GM19395 (cell line): ENCODE results near the gene TMEM108.

Experiments
- ATAC-seq: cut with Tn5 transposase; IDR thresholded peaks from one replicate; pipeline ENCODE4 v1.9.1; 2021; ENCODE audit warnings: mild to moderate bottlenecking, moderate library complexity; ENCODE audit not compliant: unreplicated experiment

The TMEM108 gene

DNA sequence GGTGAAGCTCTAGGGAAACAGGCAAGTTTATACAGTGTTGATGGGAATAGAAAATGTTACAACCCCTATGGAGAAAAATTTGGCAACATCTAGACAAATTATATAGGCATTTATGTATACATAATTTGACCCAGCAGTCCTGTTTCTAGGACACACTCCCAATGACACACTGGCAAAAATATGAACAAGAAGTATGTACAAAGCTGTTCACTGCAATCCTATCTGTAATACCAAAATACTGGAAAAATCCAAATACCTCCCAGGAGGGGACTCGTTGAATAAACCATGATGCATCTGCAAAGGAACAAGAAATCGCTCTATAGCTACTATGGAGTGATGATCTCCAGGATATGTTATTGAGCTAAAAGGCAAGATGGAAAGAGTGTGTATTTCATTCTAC lies 370.2 kb downstream of the TMEM108 start:
- ATAC-seq = no peak

DNA sequence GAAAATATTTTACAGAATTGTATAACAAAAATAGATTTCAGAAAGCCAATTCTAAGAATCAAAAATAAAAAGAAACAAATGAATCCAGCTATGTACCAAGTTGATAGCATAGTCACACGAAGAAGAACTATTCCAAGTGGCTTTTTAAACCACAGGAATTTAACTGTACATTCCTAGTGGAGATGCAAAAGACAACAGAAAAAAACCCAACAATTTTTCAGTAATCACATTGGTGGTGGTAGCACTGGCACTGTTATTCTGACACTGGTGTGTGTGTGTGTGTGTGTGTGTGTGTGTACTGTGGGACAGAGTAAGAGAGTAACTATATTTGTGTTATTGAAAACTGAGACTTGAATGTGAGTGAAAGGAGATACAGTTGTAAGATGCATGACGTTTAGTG lies 370.8 kb downstream of the TMEM108 start:
- ATAC-seq = no peak

DNA sequence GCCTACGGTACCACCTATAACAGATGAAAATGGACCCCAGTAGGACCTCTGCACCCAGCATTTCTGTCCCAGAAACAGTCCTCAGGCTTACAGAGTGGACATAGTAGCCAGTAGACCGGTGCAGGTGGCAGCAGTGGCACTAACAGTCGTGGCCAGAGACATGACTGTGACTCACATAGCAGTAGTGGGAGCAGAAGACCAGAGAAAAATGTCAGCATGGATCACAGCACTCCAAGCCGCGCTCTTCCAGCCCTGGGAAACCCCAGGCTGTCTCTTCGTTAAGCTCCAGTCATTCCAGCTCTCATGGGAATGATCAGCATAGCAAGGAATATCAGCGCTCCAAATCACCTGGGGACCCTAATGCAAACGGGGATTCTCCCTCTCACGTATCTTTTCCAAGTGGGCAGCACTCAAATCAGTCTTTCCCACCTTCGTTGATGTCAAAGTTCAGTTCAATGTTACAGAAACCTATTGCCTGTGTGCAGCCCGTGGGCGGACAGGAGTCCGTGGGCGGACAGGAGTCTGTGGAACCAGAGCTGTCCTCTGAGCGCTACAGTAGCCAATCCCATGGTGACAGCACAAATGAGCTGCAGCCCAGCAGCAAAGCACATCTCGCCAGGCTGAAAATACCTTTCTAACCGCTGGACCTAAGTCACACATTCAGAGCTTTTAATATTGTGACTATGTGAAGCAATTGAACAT lies 372.2 kb downstream of the TMEM108 start:
- ATAC-seq = no peak

DNA sequence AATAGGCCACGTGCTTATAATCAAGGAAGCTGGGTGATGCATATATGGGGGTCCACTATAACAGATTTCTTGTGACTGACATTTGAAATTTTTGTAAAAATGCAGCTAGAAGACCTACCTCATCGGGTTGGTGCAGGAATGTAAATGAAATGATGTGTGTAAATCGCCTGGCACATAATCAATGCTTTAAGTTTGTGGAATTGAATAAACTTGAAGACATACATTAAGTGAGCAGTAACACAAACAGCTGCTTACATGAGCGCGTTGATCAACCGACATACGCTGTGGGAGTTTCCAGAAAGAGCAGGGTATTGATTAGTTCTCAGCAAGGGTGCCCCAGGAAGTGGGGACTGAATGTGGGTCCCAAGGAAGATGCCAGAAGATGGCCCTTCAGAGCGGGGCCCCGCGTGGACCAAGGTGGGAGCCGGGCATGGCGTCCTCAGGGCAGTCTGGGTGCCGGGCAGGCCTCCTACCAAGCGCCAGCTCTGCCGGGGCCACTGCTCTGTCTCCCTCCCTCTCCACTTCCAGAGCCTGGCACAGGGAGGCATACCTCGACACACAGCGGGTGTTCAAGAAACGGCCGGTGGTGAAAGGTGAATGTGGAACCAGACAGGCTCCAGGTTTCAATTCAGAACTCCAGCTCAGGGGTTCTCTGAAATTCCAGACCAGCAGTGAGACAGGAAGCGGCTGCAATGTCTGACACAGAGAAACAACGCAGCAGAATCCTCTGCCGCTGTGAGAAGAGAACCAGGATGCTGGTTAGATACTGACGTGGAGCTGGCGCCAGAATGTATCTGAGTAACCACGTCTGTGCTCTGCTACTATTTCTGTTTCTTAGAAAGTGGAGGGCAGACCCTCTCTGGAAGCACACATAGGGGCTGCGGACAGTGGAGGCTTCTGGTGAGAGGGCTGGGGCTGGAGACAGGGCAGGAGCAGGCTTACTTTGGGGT lies 374.3 kb downstream of the TMEM108 start:
- ATAC-seq = no peak

DNA sequence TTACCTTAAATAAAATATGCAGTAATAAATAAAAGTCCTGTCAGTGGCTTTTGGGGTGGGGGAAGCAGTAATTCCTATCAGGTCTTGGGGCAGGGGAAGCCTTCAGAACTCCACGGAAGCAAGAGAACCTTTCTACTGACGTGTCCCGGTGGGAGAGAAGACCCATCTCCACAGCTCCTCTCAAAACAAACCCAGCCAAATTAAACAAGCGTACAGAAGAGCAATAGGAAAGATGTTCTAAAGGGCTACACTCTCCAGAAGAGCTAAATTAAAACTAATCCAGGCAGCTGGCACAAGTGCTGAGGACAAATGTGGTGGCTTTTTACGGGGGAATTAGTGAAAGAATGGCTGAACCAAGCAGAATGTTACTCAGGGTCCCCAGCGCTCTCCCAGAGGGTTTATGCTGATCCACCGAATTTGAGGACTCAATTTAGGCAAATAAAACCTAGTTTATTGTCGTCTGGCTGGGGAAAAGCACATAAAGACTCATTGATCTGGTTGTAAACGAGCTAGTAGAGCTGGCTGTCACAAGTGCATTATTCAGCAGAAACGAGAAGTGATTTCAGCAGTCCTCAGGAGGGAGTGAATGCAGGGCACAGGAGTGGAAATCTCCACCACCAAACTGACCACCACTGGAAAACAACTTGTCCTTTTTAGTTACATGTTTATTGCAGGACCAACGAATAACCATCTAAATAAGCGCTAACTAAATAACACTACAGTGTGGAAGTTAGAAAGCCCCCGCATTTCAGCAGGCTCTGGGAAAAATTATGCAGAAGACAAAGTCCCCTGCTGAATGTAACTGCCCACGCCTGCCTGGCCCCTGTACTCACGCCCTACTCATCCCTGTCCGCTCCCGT lies 375.2 kb downstream of the TMEM108 start:
- ATAC-seq = no peak

DNA sequence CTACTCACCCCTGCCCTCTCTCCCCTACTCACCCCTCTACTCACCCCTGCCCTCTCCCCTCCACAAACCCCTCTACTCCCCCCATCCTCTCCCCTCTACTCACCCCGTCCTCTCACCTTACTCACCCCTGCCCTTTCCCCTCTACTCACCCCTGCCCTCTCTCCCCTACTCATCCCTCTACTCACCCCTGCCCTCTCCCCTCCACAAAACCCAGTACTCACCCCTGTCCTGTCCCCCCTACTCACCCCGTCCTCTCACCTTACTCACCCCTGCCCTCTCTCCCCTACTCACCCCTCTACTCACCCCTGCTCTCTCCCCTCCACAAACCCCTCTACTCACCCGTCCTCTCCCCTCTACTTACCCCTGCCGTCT lies 375.8 kb downstream of the TMEM108 start:
- no peak for ATAC-seq

DNA sequence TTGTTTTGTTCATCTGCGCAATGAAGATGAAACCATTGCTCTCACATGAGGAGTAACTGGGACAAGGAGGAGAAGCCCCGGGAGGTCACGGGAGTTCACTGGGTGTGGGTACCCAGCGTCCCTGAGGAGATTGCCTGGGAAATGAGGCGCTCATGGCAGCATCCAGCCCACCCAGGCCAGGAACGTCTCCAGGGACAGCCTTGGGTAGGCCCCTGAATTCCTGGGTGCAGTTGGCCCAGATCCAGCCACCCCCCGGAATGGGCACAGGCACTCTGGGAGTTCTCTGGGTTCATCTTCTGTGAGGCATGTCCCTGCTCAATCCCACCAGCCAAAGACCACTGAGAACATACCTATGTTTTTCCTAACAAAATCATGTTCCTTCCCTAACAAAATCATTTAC lies 380.2 kb downstream of the TMEM108 start:
- ATAC-seq = no peak

DNA sequence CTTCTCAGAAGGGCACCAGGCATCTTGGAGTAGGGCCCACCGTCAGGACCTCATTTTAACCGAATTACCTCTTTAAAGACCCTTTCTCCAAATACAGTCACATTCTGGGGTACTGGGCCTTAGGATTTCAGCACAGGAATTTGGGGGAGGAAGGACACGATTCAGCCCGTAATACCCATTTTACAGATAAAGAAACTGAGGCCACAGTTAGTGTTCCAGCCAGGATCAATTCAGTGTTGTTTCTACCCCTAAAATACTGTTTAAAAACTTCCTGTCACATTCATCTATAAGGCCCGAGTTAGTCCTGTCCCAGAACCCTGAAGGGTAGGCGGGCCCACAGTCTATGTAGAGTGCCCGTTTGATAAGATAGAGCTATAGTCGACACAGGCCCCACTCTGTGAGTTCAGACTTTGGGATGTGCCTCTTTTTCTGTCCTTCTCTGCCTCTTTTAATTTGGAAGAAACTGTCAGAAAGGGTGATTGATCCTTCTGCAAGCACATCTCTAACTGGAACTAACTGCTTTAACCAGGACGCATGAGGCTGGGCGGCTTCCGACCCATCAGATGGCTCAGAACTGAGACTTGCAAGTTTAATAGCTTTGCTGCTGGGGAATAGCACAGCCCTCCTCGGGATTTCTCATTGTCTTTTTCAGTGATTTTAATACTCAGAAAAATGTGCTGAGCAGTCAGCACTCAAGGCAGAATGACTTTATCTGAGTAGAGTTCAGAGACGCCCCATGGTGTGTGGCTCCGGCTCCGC lies 381.1 kb downstream of the TMEM108 start:
- no peak for ATAC-seq

DNA sequence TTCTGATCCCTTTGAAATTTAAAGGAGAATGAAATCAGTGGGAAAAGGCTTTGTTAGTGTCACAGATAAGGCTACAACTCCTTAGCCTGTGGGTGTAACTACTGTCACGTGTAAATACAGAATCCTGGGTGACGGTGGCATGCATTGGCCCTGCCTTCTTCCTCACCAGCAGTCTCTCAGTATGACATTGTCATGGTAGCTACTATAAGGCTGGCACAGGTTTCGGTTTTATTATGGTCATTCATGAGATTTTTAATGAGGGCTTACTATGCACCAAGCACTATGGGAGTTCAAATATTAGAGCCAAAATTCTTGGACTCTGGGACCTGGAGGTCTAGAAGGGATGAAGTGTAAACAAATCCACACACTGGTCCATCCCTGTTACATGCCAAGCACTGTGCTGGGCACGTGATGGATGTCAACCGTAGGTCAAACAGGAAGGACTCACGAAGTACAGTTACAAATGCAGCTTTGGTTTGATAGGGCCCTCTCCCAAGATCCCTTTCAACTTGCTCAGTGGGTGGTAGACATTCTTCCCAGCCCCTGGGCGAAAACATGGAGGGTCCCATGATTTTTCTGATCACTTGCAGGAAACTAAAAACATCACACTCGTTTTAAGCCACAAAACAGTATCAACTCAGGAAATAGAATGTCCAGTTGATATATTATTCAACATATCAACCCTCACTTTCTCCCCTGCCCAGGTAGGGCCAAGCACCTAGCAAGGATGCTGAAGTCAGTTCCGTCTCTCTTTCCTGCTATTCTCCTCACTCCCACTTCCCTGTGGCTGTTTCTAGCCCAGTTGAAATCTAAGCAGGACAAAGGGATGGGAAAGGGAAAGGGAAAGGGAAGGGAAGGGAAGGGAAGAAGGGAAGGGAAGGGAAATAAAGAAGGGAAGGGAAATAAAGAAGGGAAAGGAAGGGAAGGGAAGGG lies 387.0 kb downstream of the TMEM108 start:
- ATAC-seq = no peak

DNA sequence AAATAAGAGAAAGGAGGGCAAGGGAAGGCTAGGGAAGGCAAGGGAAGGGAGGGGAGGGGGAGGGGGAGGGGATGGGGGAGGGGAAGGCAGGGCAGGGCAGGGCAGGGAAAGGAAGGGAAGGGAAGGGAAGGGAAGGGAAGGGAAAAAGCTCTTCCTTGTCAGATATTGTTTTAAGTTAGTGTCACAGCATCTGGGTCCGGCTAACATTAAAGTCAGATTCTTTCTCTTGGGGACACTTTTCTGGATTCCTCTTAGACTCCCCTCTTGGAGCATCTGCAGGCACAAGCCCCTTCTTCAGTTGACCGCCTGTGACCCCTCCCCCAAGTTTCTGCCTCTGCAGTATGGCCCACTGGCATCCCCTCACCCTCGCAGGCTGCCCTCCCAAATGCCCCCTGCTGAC lies 387.7 kb downstream of the TMEM108 start:
- no peak for ATAC-seq

DNA sequence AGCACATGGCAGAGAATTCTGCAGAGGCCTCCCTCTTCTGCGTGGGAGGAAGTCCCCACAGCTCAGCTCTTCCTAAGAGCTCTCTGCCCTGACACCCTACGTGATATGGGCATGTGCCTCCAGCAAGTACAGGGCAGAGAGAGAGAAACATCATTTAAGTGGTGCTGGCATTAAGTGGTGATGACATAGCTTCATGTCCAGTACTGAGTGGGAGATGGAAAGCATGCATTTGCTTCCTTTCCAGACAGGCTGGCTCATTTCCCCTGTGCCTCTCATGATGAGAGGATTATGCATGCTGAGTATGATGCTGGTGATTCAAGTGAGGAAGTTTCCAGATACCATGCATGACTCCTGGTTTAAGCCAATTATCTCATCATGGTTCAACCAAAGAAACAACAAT lies 388.5 kb downstream of the TMEM108 start:
- ATAC-seq = no peak

DNA sequence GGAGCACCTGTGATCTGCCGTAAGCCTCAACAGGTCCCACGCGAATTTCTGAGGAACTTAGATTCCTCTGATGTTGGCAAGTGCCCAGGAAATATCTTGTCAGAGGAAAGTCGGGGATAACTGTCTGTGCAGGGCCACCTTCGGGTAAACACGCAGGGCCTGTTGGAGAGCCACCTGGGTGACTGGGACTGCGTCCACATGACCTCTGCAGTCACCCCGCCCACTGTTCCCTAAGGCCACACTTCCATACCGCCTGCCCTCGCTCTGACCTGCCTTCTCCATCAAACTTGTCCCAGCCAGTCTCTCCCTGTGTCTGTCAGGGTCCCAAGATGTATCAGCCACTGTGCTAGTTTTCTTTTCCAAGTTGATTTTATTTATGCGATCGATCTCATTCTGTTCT lies 390.4 kb downstream of the TMEM108 start:
- no peak for ATAC-seq

DNA sequence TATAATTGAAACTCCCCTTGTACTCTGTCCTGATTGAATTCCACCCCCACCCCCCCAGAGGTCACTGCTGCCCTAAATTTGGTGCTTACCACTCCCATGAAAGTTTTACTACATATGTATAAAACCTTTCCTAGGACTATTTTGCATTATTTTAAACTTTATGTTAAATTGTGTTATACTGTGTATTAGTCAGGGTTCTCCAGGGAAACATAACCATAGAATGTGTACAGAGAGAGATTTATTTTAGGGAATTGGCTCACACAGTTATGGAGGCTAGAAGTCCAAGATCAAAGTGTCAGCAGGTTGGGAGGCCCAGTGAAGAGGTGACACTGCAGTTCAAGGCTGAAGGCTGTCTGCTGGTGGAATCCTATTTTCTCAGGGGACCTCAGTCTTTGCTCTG lies 390.9 kb downstream of the TMEM108 start:
- no peak for ATAC-seq

DNA sequence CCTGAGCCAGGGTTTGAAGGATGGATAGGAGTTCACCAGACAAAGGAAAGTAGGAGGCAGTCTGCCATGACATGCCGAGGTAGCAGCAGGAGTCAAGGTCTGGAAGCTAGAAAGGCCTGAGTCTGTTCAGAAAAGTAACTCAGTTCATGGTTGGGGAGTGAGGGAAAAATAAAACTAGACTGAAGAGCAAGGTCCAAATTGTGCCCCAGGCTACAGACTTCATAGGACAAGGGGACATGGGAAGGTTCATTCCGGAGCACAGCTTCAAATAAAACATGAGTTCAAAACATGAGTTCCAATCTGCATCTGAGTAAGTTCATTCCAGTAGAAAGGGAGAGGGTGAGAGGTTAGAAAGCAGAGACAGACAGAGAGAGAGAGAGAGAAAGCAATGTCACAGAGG lies 401.4 kb downstream of the TMEM108 start:
- ATAC-seq = no peak

DNA sequence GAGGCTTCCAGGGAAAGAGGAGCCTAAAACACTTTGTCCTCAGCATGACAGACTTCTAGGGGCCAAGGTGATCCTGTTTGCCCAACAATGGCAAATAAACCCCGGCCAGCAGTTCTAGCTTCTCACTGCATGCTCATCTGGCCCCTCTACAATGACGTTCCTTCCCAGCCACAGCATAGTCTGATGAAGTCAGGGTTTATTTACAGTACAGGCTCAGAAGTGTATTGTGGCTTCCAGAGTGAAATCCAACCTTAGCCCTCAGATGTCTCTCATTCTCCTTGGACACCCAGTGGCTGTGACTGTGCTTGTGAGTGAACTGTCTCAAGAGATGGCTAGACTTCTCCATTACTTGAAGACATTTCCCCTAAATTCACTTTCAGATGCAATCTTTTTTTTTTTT lies 402.5 kb downstream of the TMEM108 start:
- no peak for ATAC-seq

DNA sequence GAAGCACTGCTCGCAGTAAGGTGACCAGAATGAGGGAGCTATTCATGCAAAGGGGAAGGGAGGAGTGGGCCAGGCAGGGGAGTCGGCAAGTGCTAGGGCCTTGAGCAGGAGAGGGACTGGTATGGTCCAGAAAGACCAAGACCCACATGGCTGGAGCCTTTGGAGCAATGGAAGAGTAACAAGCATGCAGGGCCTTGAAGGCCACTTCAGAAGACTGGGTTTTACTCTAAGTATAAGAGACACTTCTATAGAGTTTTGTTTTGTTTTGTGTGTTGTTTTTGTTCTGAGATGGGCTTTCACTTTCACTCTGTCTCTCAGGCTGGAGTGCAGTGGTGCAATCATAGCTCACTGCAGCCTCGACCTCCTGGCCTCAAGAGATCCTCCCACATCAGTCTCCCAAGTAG lies 403.7 kb downstream of the TMEM108 start:
- ATAC-seq = peak; percentile 86

DNA sequence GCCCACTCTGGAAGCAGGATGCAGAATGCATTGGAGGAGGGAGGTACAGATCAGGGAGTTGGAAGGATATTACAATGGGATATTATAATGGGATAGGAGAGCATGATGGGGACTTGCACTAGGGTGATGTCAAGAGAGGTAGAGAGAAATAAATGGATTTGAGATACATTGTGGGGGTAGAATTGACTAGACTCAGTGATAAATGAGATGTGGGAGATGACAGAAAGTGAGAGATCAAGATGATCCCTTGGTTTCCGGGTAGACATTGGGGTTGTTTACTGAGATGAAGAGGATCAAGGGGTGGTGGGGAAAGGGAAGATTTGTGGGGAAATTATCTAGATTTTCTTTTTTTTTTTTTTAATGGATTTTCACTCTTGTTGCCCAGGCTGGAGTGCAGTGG lies 404.3 kb downstream of the TMEM108 start:
- ATAC-seq = no peak

DNA sequence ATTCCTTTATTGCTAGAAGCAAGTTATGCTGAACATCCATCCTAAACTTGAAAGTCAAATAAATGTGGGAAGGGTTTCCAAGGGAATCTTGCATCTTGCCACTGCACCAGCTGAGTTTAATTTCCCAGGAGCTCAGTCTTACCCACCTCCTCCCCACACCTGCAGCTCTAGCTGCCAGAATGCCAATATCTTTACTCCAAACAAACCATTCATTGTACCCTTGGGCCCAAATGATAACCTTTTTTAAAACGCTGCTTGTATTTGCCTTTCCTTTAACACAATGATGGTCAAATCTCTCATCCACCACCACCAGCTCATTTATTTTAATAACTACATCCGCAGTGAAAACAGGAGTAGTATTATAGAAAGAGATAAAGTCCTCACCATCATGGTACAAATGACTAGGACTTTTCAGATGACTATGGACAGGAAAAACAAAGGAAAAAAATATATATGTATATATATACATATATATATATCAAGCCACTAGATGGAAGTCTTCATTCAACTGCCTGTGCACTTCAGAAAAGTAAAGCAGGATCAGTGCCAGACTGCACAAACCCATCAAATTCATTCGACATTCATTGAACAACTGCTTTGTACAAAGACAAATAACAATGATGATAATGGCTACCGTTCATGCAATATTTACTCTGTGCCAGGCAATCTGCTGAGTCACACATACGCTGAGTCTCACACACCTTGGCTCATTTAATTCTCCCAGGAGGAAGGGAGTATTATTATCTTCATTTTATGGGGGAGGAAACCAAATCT lies 405.6 kb downstream of the TMEM108 start:
- ATAC-seq = no peak

DNA sequence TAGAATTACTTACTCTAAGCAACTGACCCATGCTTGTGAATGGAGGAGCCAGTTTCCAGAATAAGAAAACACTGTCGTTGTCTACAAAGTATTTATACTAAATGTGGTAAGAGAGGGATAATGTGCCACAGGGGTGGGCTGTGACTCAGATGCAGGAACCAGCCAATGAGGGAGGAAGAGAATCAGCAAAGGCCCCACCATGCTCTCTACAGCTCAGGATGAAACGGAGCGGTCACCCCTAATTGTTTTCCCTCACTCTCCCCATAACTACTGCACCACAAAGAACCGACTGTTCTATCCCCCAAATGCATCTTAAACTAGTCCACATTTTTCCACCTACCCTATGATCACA lies 406.2 kb downstream of the TMEM108 start:
- no peak for ATAC-seq
